Embryonic facial prominence (tissue), 1 donor: ENCODE data around the gene PCYT1A.
"Not testable (repeated sequence)": the region's sequence is repeated elsewhere in the genome, so short reads cannot be mapped to it uniquely, and the experiment has no call there.

Experiments
- DNase-seq: peaks from one replicate; pipeline ENCODE4 v3.0.0-alpha.2; 2016; ENCODE audit errors: extremely low spot score

The PCYT1A gene

DNA sequence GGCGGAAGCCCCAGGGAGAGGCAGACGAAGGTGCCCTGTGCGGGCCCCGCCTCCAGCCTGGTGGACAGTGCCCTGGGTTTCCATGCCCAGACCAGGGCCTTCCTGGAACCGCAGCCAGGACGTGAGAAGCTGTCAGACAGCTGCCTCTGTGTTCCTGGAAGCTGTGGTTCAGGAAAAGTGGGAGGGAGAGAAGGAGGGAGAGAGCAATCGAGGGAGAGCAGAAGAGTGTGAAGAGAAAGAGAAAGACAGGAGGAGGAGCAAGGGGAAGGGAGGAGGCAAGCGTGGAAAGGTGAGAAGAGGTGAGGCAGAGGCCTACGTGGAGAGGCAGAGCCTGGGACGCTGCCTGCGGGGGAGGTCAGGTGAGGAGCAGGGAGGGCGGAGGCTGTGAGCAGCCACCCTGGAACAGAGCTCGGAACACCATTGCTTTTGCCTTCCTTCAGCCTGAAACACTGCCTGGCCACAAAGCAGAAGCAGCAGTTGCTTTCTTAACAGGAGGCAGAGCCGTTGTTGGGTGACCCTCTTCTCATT lies 94.9 kb downstream of the PCYT1A start:
- DNase-seq: no peak

DNA sequence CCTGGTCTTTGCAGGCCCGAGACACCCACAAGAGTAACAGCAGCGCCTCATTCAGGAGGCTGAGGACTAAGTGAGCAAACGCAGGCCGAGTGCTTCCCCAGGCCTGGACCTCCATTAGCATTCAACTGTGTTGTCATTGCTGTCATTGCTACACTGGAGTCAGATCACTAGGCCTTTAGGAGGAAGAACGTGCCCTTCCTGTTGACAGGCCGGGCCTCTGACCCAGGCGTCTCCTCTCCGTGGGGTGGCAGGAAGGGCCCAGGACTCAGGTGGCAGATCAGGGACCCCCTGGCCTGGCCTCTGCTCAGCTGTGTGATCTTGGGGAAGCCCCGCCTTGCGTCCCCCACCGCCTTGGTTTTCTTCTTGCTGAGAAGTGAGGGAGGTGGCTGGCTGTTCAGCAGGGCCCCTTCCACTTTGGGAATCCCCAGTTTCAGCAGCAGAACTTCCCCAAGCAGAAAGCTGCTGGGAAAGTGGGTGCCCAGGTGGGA lies 95.4 kb downstream of the PCYT1A start:
- no peak for DNase-seq

DNA sequence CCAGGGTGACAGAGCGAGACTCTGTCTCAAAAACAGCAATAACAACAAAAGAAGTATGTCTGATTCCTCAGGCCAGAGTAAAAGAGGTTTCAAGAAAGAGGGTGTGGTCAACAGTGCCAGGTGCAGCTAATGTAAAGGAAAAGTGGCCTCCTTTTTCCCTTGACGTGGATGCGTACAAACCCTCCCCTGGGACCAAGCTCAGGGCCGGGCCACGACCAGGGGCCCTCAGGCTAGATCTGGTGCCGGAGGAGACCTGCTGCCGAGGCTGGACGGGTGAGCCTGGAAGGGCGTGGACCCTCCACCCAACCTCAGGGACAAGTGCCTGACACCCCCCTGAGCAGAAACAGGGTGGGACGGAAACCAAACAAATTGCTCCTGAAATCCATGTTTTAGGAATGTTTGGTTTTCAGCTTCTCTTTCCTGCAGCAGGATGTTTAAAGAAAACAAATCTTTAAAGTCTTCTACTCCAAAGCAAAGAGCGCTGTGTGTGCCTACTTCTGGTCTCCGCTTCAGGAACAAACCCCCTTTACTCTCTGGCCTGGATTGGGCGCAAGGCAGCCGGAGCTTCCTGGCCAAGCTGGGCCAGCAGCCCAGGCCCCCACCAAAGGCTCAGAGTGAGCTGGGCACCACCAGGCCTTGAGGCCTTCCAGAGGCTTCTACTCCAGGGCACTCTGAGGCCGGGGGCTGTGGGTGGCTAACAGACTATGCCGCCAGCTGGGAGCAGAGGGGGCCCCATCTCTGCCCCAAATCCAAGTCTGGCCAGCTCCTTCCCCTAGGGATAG lies 97.8 kb downstream of the PCYT1A start:
- no peak for DNase-seq

DNA sequence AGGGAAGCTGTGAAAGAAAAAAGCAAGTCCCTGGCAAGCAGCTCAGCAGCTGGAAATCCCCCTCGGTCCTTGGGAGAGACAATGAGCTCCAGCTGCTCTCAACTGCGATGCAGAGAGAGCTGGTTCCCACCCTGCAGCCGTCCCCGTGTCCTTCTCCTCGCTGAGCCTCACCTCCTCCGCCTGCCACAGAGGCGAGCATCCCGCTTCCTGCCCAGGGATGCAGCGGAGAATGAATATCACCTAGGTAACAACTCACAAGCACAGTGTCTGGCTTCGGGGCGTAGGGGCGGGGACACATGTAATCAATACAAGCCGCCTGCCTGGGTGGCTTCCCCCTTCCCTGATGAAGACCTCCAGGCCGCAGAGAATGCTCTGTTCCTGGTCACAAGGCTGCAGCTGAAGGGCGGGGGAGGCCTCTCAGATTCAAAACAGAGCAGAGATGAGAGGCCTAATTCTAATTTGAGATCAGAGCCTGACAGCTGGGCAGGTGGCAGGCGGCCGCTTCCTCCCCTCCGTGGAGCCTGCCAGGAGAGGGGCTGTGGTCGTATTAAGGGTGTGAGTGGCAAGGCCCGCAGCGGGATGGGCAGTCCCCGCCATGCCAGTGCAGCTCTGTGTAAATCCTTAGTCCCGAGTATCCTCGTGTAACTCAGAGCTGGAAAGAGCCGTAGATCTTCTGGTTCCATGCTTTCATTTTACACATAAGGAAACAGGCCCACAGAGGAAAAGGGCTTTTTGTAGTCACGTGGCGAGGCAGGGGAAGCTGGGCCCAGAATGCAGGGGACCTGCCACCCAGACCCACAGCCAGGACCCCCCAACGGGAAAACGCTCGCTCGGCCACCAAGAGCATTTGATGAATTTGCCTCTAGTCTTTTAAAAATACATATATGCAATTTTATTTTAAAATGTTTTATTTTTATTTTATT lies 100.6 kb downstream of the PCYT1A start:
- peak; percentile 43 for DNase-seq

DNA sequence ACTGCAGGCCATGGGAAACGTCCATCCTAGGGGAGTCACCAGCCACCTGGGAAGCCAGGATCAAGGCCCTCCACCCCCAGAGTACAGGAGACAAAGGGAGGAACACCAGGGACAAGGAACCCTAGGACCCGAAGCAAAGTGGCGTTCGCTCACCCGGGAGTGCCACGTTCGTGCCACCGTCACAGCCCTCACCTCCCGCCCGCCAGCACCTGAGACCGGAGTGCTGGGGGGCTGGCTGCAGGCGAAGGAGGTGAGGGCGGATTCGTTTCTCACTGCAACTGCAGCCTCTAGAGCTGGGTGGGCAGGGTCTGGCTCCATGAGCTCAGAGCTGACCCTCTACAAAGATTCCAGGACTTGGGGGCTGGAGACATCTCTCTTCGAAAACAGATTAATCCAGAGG lies 102.6 kb downstream of the PCYT1A start:
- no peak for DNase-seq

DNA sequence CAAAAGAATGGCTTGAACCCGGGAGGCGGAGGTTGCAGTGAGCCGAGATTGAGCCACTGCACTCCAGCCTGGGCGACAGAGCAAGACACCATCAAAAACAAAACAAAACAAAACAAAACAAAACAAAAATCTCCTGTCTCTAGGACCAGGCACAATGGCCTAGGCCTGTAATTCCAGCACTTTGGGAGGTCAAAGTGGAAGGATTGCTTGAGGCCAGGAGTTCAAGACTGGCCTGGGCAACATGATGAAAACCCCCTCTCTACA lies 103.4 kb downstream of the PCYT1A start:
- not testable (repeated sequence) for DNase-seq

DNA sequence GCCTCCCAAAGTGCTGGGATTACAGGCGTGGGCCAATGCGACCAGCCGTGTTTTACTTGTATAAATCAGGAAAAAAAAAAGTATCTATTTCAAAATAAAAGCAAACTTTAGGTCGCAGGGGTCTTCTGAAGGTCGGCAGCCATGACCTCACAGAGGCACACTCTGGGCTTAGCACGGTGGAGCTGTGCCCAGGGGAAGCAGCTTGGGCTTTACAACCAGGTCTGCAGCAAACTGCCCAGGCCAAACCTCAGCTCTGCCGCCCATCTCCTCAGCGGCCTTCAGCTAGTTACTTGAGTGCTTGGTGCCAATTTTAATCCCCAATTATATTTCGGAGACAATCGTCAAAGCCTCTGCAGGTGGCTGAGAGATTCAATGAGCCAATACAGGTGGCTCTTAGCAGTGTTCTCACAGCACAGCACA lies 106.4 kb downstream of the PCYT1A start:
- no peak for DNase-seq

DNA sequence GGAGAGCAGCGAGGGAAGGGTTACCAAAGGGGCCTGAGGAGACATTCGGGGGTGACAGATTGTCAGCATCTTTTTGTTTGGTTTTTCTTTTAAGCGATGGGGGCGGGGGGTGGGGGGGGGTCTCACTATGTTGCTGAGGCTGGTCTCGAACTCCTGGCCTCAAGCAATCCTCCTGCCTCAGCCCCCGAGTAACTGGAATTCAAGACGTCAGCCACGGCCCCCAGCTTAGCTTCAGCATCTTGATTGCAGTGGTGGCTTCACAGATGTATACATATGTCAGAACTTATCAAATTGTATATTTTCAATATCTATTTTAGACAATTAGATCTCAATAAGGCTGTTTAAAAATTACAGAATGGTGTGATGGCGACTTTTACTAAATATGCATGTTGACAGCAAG lies 107.2 kb downstream of the PCYT1A start:
- DNase-seq: no peak
